GM18507 (cell line): ENCODE data around the gene ADAMTS2.
"Not testable (repeated sequence)": the region's sequence is repeated elsewhere in the genome, so short reads cannot be mapped to it uniquely, and the experiment has no call there.

Source experiments
- DNase-seq: peaks from one replicate; pipeline ENCODE4 v3.0.0; 2011; ENCODE audit warnings: low read depth; ENCODE audit not compliant: insufficient read length; ENCODE audit errors: extremely low spot score
- FAIRE-seq: peaks from 2 replicates; lab custom pipeline; 2011; peaks lifted over from hg19 to GRCh38; lab: Jason Lieb, UNC

The ADAMTS2 gene

DNA sequence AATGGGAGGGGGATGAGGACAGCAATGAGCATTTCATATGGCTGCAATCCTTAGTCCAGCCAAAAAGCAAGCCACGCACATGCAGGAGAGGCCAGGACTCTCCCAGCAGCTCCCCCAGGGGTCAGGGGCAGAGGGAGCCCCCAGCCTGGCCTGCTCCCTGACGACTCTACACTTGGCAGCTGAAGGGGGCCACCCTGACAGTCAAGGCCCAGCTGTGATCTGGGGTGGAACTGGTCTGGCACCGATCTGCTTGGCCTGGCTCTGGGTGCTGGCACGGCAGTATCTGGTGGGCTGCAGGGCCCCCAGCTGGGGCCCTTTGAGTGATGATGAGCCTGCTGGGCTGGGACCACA lies 118.1 kb downstream of the ADAMTS2 start:
- FAIRE-seq: no peak
- no peak for DNase-seq

DNA sequence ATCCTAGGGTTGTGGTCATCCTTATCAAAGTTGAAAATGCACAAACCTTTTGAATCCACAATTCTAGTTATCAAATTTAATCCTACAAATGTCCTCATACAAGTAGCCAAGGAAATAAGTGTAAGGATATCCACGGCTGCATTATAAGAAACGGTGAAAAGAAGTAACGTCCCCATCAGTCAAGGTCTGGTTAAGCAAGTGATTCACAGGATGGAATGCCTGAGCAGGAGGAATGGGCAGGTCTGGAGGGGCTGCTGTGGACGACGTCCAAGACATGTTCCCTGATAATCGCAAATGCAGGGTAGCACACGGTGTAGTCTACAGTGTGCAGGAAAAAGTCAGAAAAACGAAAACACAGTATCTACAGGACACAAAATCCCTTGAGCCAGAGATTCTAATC lies 118.6 kb downstream of the ADAMTS2 start:
- FAIRE-seq: no peak
- DNase-seq: no peak

DNA sequence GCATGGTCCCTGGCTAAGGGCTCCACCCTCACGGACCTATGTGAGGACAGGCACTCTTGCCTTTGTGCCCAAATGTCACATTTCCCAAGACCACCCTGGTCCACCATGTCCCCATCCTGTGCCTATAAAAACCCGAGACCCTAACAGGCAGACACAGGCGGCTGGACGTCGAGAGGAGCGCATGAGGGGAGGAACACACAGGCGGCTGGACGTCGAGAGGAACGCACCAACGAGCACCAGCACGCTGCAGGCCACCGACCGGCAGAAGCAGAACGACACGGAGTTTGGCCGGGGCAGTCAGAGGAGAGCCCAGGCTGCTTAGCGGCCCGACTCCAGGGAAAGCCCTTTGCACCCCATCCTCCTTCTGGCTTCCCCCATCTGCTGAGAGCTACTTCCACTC lies 119.9 kb downstream of the ADAMTS2 start:
- FAIRE-seq: no peak
- DNase-seq: no peak

DNA sequence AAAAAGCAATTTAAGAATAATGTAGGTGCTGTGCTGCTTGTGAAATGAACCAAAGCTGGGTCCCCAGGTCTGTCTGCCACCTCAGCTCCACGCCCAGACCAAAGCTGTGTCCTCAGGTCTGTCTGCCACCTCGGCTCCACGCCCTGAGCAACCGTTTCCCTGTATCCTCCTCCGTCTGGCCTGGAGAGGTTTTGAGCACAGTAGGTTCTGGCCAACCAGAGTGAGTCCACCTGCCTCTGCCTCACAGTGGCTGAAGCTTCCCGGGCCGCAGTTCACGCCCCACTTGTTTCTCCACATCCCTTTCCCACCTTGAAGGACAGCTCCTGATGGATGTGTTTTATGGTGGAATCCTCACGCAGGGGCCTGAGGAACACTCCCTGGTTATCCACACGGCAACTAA lies 120.5 kb downstream of the ADAMTS2 start:
- no peak for DNase-seq
- FAIRE-seq: no peak

DNA sequence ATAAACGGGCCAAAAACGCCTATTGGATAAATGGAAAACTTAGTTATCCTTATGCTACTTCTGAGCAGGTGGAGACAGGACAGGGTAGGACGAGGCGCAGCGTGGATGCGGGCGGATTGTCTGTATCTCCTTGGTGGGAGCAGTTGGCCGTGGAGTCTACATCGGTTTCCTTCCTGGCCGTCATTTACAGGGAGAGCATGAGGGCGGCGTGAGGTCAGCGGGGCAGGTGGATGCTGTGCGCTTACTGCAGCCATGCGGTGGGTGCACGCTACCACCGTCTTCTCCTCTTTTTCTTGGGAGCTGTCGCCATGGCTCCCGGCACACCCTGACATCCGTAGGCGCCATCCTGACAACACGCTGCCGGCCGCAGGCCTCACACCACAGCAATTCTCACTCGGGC lies 121.3 kb downstream of the ADAMTS2 start:
- no peak for FAIRE-seq
- no peak for DNase-seq

DNA sequence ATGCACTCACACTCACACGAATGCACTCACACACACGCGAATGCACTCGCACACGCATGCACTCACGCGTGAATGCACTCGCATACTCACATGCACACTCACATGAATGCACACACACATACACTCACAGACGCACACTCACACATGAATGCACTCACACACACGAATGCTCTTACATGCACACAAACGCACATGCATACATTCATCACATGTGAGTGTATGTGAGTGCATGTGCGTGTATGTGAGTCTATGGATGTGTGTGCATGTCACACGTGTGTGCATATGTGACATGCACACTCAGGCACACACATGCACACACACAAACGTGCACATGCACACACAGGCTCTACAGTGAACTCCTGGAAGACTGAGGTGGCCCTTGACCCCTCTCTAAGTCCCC lies 121.7 kb downstream of the ADAMTS2 start:
- DNase-seq (no peak), FAIRE-seq (no peak)

DNA sequence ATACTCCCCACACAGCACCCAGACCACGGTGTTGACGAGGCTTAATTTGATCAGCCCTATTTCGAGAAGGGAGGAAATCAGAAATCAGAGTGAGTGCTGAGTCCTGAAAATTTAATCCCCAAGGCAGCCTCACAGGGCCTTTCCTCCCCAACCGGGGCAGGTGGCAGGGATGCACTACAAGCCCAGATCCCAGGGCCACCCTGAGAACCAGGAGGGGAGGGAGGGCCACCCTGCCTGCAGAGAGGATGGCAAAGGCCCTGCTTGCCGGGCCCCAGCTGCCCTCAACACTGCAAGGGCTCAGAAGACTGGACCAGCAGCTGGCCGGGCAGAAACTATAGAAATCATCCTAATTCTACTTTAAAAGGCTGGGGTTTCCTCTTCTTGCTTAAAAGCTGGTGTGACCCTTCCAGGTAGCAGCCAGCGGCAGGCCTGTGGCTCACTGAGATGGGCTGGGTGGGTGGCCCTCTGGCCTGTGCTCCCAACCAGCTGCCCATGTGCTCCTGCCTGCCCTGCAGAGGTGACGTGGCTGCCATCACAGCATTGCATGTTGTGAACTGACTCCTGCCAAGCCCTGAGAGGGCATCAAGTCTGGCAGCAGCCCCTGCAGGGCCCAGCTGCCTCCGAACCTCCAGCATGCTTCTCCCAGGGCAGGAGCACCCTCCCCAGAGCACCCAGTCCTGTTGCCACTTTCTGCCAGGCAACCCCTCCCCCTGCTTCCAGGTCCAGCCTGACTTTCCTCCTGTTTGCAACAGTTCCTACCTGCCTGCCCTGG lies 122.8 kb downstream of the ADAMTS2 start:
- FAIRE-seq: no peak

GRCh38 chr5:179221877-179222220 lies 123.4 kb downstream of the ADAMTS2 start:
- FAIRE-seq (no peak), DNase-seq (no peak)

More for the DNA sequence above, 122.8 kb downstream of the ADAMTS2 start:
- no peak for DNase-seq

DNA sequence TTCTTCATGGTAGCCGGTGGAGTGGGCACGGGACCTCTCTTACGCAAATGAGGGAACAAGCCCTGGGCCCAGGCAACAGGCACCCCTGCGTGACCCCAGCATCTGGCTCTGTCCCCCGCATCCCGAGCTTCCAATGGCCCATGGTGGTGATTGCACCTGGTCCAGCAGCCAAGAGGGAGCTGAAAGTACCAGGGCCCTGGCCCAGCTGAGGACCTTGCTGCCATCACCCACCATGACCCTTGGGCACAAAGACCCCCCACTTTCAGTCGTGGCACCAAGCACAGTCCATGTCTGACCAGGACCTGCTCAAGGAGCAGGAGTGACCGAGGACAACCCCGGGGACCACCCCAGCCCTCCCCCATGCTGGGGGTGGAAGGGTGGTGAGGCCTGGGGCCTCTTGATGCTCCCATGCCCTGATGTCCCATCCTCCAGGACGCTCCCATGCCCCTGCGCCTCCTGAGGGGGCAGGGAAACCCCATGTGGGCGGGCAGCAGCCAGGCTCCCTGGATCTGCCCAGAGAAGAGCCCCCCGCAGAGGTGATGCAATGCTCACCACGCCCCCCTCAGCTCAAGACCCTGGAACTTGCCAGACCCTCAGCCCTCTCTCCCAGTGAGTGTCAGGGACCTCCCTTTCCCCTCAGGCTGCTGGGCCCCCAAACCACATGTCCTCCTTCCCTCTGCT lies 123.9 kb downstream of the ADAMTS2 start:
- no peak for FAIRE-seq
- DNase-seq: no peak

GRCh38 chr5:179220716-179221115 lies 124.5 kb downstream of the ADAMTS2 start:
- DNase-seq (no peak), FAIRE-seq (no peak)

DNA sequence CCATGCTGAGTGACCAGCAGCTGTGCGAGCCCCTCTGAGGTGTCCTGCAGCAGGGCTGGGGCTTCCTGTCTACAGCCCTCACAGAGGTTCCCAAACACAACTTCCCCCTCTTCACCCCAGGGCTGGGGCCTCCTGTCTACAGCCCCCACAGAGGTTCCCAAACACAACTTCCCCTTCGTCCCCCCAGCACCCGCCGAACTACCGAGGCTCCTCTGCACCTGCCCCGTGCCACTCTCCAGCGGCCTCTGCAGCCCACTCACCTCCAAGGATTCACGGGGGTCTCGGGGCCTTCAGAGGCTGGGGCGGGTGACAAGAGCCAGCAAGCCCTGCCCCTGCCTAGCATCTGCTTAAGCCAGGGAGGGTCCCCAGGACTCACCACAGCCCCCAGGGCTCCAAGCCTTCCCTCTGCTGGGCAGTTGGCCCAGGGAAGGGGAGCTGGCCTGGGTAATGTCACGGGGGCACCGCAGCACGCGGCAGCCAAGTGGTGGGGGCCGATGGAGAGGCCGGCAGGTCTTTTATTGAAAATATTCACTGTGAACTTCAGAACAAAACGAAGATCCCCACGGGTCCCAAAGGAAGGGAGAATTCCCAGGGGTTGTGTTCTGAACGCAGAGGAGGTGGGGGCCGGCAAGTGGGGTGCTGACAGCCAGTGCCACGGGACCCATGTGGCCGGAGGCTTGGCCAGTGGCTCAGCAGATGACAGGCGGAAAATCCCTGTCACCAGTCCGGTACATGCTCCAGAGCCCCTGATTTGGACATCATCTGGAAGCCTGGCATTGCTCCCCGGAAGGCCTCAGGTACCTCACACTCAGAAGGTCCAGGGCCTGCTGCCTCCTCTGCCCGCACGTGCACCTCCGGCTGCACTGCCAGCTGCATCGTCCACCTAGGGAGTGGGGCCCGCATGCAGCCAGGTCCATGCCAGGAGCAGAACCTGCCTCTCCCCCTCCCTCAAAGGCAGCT lies 125.3 kb downstream of the ADAMTS2 start:
- DNase-seq: no peak
- no peak for FAIRE-seq

GRCh38 chr5:179218943-179219330 lies 126.3 kb downstream of the ADAMTS2 start:
- FAIRE-seq (no peak), DNase-seq (no peak)

DNA sequence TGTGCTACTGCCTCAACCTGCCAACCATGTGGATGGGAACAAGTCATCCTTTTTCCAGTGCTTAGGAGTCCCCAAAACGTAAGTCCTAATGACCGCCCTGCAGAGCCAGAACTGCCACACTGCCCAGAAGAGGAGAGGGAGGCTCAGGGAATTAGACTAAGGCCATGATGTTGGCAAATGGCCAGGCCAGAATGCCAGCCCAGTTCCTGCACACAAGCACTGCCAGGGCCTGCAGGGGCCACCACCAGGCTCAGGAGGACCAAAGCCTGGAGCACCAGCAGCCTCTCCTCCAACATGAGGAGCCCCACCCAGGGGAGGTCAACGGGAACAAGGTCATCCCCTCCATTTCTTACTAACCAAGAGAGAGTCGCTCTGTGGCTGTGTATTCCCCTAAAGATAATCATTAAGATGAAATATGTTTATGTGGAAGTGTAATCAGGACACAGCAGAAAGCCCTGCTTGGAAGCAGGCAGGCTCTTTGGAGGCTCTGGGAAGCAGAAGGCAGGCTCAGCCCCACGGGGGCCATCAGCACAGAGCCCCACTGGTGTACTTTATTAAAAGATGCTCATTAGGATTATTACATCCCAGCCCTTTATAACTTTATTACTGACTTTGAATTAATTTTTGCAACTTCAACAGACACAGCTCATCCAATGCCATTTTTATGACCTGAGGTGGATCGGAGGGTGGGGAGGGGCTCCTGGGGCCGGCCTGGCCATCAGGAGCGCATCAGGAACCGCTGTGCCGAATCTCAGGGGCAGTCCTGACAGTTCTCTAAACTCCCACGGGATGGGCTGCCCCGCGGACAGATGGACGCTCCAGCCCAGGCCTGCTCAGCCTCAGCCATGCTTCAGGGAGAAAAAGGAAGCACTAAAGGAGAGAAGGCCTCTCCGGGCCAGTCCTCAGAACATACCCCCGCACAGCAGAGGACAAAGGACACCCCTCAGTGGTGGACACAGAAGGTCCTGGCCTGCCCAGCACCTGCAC lies 127.0 kb downstream of the ADAMTS2 start:
- FAIRE-seq (no peak), DNase-seq (no peak)

DNA sequence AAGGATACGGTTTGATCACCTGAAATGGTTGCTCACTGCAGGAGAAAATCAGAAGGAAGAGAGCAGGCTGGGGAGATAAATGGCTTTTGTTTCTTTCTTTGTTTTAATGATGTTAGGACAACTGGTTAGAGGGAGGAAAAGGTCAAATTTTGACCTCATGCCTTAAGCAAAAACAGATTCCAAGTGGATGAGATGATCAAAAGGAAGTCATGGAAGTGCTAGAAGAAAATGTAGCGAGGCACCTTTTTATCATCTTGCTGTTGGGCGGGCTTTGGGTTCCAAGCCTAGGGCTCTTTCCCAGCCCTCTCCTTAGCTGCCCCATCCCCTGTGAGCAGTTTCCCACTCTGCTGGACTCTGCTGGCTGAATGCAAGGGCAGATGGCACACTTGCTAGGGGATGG lies 127.9 kb downstream of the ADAMTS2 start:
- FAIRE-seq (no peak), DNase-seq (no peak)

- DNase-seq, FAIRE-seq: not testable (repeated sequence)
Observed at GRCh38 chr5:179216381-179216780, 128.9 kb downstream of the ADAMTS2 start.

DNA sequence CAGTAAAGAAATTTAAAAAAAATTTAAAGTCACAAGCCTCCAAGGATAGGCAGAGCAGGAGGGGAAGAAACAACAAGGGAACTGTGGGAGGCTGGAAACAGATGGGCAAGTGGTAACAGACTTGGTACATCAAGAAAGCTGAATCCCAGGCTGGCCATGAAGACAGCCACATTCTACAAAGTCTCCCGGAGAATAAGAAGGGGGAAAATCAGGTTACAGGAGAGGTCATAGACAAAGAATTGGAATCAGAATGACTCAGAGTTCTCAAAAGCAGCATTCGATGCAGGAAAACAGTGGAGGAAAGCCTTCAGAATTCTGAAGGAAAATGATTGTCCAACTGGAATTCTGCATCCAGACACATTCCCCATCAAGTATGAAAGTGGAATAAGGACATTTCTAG lies 129.7 kb downstream of the ADAMTS2 start:
- FAIRE-seq (no peak), DNase-seq (no peak)

DNA sequence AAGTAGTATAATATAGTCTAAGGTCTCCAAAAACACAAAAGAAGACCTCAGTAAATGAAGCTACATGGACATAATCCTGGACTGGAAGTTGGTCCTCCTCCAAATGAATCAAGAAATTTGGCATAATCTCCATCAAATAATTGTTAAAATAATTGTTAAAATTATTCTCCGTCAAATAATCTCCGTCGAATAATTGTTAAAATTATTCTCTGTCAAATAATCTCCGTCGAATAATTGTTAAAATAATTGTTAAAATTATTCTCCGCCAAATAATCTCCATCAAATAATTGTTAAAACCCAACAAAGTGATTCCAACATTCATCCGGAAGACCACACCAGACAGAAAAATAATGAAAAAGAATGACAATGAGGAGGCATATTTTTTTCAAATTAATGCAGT lies 130.6 kb downstream of the ADAMTS2 start:
- FAIRE-seq (no peak), DNase-seq (no peak)

DNA sequence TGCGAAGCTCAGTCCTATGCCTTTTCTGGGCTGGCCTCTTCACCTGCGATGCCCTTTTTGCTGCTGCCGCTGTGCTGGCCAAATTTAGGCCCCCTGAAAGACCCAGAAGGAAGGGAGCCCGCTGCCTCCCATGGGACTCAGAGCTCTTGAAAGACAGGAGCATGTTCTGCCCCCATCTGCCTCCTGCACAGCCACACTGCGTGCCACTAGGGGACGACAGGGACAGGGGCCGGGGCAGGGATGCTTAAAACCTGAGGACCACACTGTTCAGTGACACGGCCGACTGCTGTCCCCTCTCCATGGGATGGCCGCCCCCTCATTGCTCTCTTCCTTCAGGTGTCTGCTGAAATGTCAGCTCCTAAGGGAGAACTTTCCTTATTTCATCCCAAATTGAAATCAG lies 132.4 kb downstream of the ADAMTS2 start:
- DNase-seq (no peak), FAIRE-seq (no peak)

DNA sequence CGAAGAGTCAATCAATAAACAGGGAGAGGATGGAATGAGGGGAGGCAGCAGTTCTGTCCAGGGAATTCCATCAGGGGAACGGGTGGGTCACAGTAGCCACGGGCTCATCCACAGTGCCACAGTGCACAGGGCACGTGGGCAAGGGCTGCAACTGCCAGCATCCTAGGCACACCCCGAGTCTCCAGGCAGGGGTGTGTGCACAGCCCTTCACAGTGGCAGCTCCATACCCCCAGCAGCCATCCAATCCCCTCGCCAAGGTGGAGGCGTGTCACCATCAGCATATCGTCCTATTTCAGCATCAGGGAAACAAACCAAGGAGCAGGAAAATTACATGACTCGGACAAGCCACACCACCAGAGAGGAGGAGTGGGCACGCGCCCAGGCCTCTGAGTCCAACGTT lies 133.6 kb downstream of the ADAMTS2 start:
- no peak for FAIRE-seq

More for the DNA sequence above, 133.6 kb downstream of the ADAMTS2 start:
- DNase-seq: no peak
